HG03571 (cell line): ENCODE results near the gene RNF167.

Source experiments
- ATAC-seq: cut with Tn5 transposase; IDR thresholded peaks from one replicate; pipeline ENCODE4 v1.9.1; 2021; ENCODE audit not compliant: unreplicated experiment

The RNF167 gene

DNA sequence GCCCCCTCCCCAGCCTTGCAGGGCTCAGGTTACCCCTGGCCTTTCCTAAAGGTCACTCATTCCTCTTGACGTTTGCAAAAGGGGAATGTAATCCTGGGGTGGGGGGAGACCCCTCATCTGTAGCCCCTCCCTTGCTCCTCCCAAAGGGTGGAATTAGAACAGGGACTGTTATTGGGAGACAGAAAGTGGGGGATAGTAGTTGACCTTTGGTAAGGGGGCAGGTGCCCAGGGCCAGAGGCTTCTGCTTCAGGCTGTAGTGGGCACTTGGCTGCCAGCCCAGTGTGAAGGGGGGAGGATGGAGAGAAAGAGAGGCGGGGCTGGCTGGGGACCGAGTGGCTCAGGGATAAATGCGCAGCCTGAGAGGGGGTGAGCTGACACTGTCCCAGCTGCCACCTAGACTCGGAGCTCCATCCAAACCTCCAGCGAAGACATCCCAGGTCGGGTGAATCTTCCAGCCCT lies 10.7 kb downstream of the RNF167 start, which contains the start of gene ENO3:
Gene ENO3 (plus strand): TSS at position 374 of the 459 bp plus-strand sequence. CDS start 711 bp downstream, outside the sequence.
- no peak for ATAC-seq

DNA sequence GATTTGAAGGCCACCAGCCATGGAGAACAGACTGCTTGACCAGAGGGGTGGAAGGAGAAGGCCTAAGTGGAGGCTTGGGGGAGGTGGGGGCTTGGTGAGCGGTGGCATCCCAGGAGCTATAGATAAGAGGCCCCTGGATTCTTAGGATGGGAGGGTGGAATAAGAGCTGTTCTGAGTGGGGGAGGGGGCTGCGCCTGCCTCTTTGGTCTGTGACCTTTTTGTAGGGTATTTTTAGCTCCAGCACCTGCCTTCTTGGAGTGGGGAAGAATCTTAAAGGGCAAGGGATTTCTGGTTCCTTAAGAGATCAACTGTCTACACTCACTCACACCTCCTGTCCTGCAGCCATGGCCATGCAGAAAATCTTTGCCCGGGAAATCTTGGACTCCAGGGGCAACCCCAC lies 11.4 kb downstream of the RNF167 start:
- ATAC-seq, result no peak

DNA sequence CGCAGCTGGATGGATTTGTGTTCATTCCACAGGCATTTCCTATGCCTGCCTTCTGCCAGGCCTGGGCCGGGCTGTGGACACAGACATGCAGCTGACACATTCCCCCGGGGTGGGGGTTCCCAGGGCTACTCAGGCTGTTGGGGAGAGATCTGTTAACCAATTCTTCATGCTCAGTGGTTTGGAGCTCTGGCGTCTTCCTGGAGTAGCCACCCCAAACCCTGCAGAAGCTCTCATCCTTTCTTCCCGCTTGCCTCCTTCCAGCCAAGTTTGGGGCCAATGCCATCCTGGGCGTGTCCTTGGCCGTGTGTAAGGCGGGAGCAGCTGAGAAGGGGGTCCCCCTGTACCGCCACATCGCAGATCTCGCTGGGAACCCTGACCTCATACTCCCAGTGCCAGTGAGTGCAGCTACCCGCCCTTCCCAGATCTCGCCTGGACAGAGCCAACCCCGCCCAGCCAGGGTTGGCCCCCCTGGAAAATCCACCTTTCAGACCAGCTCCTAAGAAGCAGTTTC lies 13.4 kb downstream of the RNF167 start:
- ATAC-seq, result no peak

DNA sequence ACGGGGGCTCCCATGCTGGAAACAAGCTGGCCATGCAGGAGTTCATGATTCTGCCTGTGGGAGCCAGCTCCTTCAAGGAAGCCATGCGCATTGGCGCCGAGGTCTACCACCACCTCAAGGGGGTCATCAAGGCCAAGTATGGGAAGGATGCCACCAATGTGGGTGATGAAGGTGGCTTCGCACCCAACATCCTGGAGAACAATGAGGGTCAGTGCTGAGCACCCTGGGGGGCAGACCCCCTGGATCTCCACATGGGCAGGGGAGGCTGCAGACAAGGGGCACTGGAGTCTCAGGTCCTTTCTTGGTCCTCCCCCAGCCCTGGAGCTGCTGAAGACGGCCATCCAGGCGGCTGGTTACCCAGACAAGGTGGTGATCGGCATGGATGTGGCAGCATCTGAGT lies 15.0 kb downstream of the RNF167 start:
- ATAC-seq, result no peak

DNA sequence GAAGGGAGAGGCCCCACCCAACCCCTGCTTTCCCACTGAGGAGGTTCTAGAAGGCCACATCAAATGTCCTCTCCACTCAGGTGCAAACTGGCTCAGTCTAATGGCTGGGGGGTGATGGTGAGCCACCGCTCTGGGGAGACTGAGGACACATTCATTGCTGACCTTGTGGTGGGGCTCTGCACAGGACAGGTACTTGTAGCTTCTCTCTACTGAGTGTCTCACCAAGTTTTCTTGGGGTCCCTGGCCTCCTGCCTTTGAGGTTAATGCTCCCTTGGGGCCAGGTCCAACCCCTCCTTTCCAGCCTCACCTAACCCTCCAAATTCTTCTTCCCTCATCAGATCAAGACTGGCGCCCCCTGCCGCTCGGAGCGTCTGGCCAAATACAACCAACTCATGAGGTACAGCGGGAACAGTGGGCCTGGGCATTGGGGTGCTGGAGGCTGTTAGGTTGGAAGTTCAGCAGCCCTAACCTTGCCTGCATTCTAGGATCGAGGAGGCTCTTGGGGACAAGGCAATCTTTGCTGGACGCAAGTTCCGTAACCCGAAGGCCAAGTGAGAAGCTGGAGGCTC lies 16.5 kb downstream of the RNF167 start:
- no peak for ATAC-seq

DNA sequence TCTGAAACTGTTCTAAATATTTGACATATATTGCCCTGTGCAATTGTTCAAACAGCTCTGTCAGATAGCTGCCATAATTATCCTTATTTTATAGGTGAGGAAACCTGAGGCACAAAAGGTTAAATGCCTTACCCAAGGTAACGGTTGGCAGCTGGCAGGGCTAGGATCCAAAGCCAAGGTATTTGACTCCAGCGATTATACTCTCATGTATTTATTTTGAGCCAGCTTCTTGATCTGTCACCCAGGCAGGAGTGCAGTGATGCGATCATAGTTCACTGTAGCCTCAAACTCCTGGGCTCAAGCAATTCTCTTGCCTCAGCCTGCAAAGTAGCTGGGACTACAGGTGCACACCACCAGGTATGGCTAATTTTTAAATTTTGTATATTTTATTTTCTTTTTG lies 18.0 kb downstream of the RNF167 start:
- ATAC-seq, result no peak

DNA sequence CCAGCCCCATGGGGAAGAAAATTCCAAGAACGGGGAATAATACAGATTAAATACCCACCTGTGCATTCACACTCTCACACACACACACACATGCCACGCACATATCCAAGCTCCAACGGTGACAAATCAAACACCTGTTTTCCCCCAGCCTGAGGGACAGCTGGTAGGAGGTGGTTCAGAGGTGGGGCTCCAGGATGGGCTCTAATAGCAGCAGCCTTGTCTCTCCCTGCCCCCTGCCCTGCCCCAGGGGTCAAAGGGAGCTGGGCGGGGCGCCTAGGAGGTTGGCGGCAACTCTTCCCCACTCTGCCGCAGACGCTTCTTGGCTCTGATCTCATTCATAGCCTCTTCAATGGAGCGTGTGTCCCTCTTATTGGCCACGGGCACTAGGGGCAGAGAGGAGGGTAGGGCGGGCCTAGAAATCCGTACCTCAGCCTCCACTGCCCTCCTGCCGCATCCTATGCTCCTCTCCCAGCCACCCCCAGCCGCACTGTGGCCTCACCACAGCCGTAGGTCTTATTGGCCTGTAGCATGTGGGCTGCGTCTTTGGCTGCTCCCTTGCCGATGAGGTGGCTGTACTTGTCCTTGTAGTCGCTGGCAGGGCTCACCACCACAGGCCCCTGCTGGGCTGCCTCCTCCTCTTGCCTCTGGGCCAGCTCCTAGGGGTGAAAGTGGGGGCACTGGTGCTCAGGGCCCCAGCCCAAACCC lies 19.3 kb downstream of the RNF167 start:
- no peak for ATAC-seq

DNA sequence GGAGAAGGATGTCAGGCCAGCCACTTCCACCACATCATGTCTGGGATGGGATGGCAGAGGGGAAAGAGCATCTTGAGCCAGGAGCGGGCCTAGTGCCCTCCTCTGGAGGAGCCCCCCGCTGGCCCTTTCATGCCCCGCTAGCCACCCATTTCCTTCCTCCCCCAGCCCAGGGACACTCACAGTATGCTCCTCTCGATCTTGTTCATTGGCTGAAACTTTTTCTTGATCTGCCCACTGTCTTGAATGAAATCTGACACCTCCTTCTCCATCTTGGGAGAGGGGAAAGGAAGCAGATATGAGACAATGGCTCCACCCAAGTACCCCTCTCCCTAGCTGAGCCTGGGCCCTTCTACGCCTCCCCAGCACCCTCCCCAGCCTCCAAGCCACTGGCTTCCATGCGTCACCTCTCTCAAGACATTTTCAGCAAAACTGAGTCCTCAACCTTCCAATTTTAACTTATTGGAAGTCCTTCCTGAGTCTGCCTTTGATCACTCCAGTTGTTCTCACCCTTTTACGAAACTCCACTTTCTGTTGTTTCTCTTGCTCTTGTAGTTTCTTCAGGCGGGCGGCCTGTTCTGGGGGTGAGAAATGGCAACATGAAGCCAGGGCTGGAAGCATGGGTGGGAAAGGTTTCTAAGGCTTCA lies 20.3 kb downstream of the RNF167 start:
- ATAC-seq, result no peak

DNA sequence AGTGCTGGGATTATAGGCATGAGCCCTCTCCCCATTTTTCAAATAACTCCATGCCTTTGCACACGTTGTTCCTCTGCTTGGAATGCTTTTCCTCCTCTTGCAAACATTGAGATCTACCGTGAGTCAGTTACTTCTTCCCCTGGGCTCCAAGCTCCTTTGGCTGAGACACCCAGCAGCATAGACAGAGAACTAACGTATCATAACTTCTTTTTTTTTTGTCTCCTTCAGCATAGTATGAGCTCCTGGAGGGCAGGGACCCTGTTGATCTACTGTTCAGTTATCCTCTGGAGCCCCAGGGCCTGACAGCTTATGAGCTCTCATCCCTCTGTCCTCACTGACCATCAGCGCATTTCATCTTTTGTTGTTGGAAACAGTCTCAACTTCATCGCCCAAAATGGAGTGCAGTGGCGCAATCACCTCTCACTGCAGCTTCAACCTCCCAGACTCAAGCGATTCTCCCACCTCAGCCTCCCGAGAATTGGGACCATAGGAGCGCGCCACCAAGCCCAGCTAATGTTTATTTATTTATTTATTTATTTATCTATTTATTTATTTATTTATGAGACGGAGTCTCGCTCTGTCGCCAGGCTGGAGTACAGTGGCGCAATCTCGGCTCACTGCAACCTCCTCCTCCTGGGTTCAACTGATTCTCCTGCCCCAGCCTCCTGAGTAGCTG lies 25.4 kb downstream of the RNF167 start:
- no peak for ATAC-seq

DNA sequence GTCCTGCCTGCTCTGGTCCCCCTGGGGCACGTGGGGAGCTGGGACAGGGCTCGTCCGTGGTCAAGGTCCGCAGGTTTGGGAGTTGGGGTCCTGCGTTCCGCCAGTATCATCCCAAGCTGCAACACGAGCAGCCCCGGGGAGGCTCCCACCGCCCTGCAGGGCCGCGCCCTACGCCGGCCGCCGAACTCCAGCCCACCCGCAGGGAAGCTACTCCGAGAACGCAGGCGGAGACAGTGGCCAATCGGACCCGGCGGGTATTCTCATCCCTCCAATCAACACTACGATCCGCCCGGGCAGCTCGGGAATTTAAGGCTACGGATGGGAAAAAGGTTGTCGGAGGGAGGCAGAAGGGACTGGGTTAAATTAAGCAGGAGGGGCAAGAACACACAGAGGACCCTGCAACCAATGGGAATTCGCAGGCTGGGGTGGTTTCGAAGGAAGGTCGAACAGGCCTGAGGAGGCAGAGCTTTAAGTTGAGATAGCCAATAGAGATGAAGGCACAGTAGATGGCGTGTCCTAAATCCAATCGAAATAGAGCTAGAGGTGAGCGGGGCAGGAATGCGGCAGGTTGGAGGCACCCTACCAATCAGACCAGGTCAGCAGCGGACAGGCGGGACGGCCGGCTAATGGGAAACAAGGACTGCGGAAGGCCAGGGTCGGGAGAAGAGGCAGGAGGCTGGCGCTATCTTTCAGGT lies 26.9 kb downstream of the RNF167 start:
- ATAC-seq, result peak; percentile 81

DNA sequence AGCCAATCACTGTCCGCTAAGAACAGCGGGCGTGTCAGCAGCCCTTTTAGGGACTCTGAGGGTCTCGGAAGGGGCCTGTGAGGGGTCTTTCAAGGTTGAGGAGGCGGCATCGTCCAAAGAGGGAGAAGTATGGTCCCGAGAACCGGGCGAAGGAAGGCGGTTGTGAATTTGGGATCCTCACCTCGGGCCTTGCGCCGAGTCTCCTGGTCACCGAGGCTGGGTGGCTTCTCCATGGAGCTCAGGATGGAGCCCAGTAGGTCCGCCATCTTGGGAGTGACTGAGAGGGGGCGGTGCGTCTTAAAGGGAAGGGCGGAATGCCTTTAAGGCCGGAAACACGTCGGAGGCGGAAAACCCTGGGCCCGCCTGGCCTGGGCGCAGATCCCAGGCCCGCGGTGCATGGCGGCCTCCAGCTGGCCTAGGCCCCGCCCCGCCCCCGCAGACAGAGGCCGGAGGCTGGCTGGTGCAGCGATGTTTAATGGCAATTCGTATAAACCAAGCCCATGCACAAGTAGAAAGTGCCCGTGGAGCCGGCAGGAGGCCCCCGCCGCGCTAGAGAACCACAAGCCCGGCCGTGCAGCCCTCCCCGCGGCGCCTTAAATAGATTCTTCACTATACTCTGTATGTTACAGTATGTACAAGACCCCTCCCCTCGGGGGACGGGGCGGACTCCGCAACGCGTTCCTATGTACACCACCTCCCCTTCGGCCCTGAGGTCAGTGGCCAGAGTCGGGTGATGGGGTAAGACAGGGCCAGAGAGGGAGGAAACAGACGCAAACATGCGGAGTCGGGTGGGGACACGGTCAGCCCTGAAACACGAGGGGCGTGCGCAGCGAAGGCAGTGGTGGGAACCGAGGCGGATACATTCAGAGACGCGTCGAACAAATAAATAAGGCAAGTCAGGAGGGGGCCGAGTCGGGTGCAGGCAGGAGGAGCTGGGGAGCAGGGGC lies 27.7 kb downstream of the RNF167 start, which contains the start of gene SPAG7:
Gene SPAG7 (minus strand): TSS at position 279 of the 947 bp plus-strand sequence. CDS start 13 bp downstream, at position 266.
- peak; percentile 44 for ATAC-seq

DNA sequence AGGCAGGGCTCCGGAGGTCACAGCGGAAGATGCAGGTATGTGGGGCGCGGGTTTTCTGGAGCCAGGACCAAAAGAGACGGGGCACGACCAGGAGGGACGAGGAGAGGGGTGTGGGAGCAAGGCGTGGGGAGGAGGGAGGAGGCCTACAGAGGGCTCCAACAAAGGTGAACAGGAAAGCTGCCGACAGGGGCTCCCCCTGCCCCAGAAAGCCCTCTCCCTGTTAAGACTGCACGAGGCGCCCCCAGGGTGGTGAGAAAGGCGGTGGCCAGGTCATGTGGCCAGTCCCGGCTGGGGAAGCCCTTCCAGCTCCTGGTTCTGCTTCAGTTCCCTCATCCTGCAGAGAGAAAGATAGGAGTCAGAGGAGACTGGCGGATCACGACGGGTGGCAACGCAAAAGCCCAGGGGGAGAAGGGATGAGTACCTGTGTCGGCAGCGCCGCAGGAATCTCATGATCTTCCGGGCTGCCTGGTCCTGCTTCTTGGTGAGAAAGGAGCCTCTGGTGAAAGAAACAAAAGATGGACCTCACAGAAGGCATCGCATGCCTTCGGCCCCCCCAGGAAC lies 28.5 kb downstream of the RNF167 start:
- ATAC-seq, result no peak

DNA sequence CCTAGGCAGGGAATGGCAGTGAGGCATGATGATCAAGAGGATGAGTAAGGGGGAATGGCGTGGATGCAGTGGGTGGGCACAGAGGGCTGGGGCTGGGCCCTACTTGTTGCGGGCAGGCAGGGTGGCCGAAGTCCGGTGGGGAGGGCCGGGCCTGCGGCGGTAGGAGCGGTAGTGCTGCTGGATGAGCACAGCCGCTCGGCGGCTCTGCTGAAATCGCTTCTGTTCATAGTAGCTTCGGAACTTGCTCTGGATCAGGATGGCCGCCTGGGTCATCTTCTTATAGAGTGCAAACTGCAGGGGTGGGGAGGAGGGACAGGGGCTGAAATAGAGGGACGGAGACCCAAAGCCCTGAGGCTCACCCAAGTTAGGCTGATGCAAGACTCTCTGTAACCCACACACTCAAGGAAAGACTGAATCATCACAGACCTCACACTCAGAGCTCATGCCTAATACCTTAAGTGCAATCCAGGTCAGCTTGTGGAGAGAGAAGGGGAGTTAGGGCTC lies 29.0 kb downstream of the RNF167 start:
- no peak for ATAC-seq

DNA sequence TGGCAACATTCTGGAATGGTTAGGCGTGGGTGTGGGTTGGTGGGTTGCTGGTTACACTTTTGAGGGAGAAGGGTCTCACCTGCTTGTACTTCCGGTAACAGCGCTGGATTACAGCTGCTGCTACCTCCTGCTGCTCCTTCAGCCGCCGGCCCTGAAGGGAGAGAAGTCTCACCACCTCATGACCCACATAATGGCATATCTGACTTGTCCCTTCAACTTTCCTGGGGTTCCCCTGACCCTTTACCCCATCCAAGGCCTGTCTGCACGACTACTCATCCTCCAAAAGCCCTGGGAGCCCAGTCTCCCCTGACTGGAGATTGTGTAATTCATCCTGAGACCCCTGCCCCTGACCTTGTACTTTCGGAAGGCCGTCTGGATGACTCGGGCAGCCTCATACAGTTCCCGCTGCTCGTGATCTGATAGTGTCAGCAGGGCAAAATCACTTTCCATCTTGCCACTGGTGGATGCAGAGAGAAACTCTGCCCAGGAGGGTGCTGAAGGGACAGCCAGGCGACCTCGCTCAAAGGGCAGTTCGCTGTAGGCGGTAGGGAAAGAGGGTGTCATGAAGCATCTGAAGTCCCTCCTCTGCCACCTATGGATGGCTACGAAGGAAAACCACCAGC lies 29.6 kb downstream of the RNF167 start:
- no peak for ATAC-seq

DNA sequence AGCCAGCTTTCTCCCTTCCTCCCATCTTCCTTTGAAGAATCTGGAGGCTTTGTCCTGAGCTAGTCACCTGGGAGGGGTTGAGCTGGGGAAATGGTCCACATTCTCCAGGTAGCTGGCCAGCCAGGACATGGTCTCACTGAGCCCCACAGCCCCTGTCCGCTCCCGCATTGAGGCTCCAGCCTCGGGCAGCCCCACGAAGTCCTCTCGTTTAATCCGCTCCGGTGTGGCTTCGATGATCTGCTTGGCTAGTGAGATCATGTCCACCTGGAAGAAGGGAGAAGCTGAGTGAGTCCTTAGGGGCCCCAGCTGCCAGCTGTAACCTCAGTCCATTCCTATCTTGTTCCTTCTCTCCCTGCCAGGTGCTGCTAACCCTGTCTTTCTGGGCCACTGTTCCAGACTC lies 30.2 kb downstream of the RNF167 start:
- no peak for ATAC-seq

DNA sequence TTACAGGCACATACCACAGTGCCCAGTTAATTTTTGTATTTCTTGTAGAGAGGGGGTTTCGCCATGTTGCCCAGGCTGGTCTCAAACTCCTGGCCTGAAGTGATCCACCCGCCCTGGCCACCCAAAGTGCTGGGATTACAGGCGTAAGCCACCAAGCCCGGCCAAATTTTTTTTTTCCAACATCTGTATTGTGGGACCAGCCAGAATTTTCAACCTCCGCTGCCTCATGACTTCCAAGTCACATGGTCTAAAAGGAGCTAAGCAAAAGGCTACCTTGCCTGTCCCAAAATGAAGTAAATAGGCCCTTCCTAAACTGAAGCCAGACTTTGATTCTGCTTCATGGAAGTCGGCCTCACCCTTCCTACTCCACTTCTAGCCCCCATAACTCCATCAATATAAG lies 31.8 kb downstream of the RNF167 start:
- ATAC-seq, result no peak

DNA sequence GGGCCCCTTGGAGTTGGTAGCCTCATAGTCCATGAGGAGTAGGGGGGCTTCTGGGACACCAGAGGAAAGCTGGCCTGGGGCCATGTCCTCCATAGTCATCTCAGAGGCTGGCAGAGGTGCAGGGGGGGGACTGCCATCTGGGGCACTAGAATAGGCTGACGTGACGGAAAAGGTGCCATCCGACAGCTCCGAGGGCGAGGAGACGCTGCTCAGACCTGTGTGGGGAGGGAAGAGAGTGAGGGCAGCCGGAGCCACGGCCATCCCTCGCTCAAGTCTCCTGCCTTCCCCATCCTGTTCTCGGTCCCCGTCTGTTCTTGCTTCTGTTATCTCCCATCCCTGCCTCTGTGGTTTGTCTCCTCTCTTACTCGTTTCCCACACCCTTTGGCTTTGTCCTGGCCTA lies 32.3 kb downstream of the RNF167 start:
- no peak for ATAC-seq

DNA sequence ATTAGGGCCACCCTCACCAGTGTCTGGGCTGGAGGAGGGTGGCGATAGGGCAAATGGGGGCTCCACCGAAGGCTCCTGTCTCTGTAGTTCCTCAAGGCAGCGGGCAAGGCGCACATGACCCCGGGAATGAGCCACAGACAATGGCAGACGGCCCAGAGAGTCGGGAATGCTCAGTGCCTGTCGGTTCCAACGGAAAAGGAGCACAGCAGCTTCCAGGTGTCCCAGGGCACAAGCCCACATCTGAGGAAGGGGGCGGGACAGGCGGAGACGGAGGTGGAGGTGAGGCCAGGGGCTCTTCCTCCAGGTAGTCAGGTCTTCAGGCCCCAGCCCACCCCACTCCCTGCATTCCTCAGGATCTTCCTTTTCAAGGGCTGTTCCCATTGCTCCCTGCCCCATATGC lies 32.7 kb downstream of the RNF167 start:
- ATAC-seq, result no peak
